Activated naive CD4-positive, alpha-beta T cell treated with anti-CD3 and anti-CD28 coated beads for 36 hours (primary cell): ENCODE results near the gene SLC36A2. TPM values are rescaled to one million over a fixed set of nuclear protein-coding genes. Genes with fewer than 3 reads are reported as not detected.
"Not testable (repeated sequence)": the region's sequence is repeated elsewhere in the genome, so short reads cannot be mapped to it uniquely, and the experiment has no call there.

ENCODE experiments used
- CTCF ChIA-PET: fragments of 350-600 bp; sonication (Branson Sonifier 250); formaldehyde crosslinking; loops from one replicate; lab custom pipeline; 2021; ENCODE audit warnings: antibody characterized with exemption; lab: Charles Lee
- DNase-seq: peaks from one replicate; pipeline ENCODE4 v3.0.0-alpha.2; 2020
- H3K27ac Mint-ChIP-seq: one replicate; pipeline ENCODE4 v1.8.0; 2021; ENCODE audit warnings: mild to moderate bottlenecking, mixed read lengths
- H3K27me3 Mint-ChIP-seq: one replicate; pipeline ENCODE4 v1.8.0; 2021; ENCODE audit warnings: low read depth, mixed read lengths
- H3K36me3 Mint-ChIP-seq: one replicate; pipeline ENCODE4 v1.8.0; 2021; ENCODE audit warnings: low read depth, mixed read lengths
- H3K4me1 Mint-ChIP-seq: one replicate; pipeline ENCODE4 v1.8.0; 2021; ENCODE audit warnings: low read depth, mixed read lengths
- H3K4me3 Mint-ChIP-seq: one replicate; pipeline ENCODE4 v1.8.0; 2021; ENCODE audit warnings: mild to moderate bottlenecking, moderate library complexity, mixed read lengths
- H3K9me3 Mint-ChIP-seq: one replicate; pipeline ENCODE4 v1.8.0; 2021; ENCODE audit warnings: mixed read lengths
- intact Hi-C: fragments of 100-400 bp; cut with micrococcal nuclease; formaldehyde crosslinking; loops from one replicate; pipeline ENCODE4 v1.15.1; 2023
- total RNA-seq, 2 experiments: library from RNA; stranded (reverse); gene quantifications; one replicate each; pipeline ENCODE4 v1.2.3, GENCODE V29; 2021

The SLC36A2 gene
- not detected for total RNA-seq

DNA sequence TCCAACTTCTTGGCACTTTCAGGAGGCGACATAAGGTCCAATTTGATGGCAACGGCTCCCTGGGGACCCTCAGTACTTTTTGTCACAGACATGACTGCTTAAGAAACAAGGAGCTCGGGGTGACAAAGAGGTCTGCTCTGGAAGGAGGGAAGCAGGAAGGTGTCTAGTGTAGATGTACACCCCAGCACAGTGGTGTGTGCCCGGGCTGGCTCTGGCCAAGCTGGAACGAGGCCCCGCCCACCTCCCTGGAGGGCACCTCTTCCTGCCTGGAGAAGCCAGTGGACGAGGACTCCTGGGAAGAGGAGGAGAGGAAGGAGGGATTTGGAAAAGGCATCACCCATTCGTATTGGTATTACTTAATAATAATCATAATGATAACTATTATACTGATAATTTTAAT, at the start of gene SLC36A2:
TSS of gene SLC36A2 (minus strand) at position 191 of the 400 bp plus-strand sequence. CDS start at position 92, 99 bp downstream.
- no peaks in the 10 kb centered on the region for H3K4me1 Mint-ChIP-seq
- H3K27me3 Mint-ChIP-seq: peaks cover 7% of the 10 kb centered on the region
- no peak within 1 kb of the TSS for H3K27ac Mint-ChIP-seq
- CTCF ChIA-PET: interaction anchor here (2.1 kb wide), 1 partner anchor 31 kb away, joined by 6 read pairs; no protein-coding TSS in a partner anchor
- DNase-seq: no peak
- intact Hi-C loops: no loop called here
- no peak within 1 kb of the TSS for H3K4me3 Mint-ChIP-seq
- H3K36me3 Mint-ChIP-seq: no peaks in the 10 kb centered on the region
- H3K9me3 Mint-ChIP-seq: no peaks in the 10 kb centered on the region

DNA sequence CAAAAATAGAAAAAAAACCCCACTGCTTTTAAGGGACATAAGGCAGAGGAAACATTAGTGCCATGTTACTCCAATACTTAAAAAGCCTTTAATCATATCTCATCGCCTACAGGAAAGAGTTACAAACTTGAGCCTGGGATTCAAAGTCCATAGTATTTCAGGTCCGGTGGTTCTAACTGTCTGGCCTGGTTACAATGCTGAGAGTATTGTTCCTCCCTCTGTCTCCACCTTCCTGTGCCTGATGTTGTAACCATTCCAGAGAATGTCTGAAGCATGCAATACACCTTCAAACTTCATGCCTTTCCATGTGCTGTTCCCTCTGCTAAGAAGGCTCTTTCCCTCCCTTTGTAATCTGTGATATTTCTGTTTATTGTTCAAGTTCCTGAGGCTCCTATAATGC, 41.6 kb upstream of the SLC36A2 start:
- peaks cover 5% of the 10 kb centered on the region for H3K27me3 Mint-ChIP-seq
- DNase-seq: no peak
- CTCF ChIA-PET: no interaction called here
- H3K9me3 Mint-ChIP-seq: peaks cover 4% of the 10 kb centered on the region
- H3K4me1 Mint-ChIP-seq: no peaks in the 10 kb centered on the region
- no peaks in the 10 kb centered on the region for H3K36me3 Mint-ChIP-seq
- no peak overlapping the region for H3K27ac Mint-ChIP-seq
- intact Hi-C loops: no loop called here
- H3K4me3 Mint-ChIP-seq: no peak overlapping the region

DNA sequence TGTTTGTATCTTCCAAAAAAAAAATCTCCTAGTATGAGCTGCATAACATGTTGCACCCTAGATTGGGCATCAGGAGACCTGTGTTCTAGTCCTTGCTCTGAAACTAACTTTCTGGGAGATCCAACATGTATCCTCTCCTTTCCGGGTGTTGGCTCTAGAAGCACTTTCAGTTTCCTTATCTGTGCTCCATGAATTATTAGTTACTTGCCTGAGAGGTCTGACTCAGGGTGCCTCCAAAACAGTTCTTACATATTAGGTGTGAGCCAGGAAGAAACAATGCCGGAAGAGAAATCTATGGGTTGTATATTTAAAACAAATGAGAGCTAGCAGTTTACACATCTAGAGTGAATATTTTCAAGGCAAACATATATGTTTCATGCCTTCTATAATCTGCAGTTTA, 36.7 kb upstream of the SLC36A2 start:
- DNase-seq: no peak
- Mint-ChIP-seq H3K36me3 (no peaks in the 10 kb centered on the region), H3K4me1 (no peaks in the 10 kb centered on the region), H3K27me3 (peaks cover 5% of the 10 kb centered on the region), H3K9me3 (no peaks in the 10 kb centered on the region), H3K4me3 (no peak overlapping the region), H3K27ac (no peak overlapping the region)
- intact Hi-C loops: no loop called here
- CTCF ChIA-PET: interaction anchor here (0.9 kb wide), 1 partner anchor 441 kb away, joined by 3 read pairs; no protein-coding TSS in a partner anchor

DNA sequence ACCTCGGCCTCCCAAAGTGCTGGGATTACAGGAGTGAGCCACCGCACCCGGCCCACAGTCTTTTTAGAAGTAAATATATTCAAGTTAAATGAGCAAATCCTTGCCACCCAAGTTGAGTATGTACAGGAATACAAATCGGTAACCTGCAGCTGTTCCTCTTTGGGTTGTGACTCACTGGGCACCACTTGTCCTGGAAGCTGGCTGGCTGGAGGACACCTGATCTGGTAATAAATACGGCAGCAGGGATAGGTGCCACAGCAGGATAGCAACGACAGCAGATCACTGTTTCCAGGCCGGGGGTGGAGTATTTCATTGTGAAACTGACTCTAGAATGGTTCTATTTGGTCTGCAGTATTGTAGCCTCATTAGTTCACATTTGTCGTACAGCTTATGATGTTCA, 35.7 kb upstream of the SLC36A2 start:
- Mint-ChIP-seq H3K4me1 (no peaks in the 10 kb centered on the region), H3K27me3 (peaks cover 5% of the 10 kb centered on the region), H3K27ac (no peak overlapping the region), H3K36me3 (no peaks in the 10 kb centered on the region), H3K4me3 (no peak overlapping the region), H3K9me3 (no peaks in the 10 kb centered on the region)
- intact Hi-C loops: no loop called here
- CTCF ChIA-PET: interaction anchor here (0.7 to 0.9 kb wide), 2 partner anchors 385 to 442 kb away, joined by 3 to 4 read pairs; no protein-coding TSS in a partner anchor
- no peak for DNase-seq

DNA sequence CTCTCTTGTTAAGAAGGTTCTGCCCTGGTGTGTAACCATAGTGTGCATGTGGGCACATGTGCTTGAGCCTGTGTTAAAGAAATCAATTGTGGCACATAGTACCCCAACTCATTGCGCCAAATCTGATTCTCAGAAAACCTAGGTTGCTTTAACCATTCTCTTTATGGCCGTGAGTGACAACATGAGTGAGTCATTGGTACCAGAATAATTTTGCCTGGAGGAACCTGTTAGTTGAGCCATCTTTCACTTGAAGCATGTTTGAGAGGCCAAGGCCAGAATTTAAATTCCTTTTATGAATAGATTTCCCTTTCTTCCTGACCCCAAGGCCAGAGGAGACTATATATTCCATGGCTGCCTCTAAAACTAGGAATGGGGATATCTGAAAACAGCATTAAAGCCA, 35.2 kb upstream of the SLC36A2 start:
- H3K36me3 Mint-ChIP-seq: no peaks in the 10 kb centered on the region
- no peak overlapping the region for H3K27ac Mint-ChIP-seq
- DNase-seq: no peak
- H3K27me3 Mint-ChIP-seq: peaks cover 5% of the 10 kb centered on the region
- H3K4me1 Mint-ChIP-seq: no peaks in the 10 kb centered on the region
- intact Hi-C loops: no loop called here
- H3K9me3 Mint-ChIP-seq: no peaks in the 10 kb centered on the region
- CTCF ChIA-PET: no interaction called here
- no peak overlapping the region for H3K4me3 Mint-ChIP-seq

DNA sequence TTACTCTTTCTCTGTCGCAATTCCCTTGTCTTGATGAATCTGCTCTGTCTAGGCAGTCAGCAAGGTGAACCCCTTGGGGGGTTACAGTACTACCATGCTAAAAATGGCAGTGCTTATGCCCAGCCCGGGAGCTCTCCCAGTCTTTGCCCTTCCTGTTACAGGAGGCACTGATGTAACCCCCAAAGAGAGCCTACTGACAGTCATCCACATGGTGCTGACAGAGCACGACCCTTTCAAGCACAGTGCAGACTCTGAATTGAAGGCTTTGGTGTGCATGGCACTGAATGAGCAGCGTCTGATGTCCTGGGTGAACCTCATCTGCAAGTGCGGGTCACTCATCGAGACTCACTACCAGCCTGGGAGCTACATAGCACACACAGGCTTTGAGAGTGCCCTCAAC, 34.5 kb upstream of the SLC36A2 start:
- no peak overlapping the region for H3K27ac Mint-ChIP-seq
- no peaks in the 10 kb centered on the region for H3K36me3 Mint-ChIP-seq
- DNase-seq: no peak
- peaks cover 5% of the 10 kb centered on the region for H3K27me3 Mint-ChIP-seq
- no peak overlapping the region for H3K4me3 Mint-ChIP-seq
- H3K4me1 Mint-ChIP-seq: no peaks in the 10 kb centered on the region
- H3K9me3 Mint-ChIP-seq: no peaks in the 10 kb centered on the region
- intact Hi-C loops: no loop called here
- CTCF ChIA-PET: no interaction called here

DNA sequence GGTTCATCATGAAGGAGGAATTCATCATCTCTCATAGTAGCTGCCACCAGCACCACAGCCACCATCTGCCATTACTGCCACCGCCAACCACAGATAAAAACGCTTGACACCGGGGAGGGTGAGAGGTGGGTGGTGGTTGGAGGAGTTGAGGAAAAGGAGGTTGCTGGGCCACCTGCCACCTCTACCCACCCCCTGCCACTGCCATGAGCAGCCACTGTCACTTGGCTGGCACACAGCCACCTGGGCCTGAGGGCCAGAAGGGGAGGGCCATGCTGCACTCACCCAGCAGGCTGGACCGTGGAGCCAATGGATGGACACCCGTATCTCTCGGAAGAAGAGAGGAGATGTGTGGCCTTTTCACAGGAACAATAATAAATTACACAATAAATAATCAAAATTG, 31.3 kb upstream of the SLC36A2 start:
- intact Hi-C loops: no loop called here
- Mint-ChIP-seq H3K27ac (no peak overlapping the region), H3K27me3 (peaks cover 5% of the 10 kb centered on the region), H3K4me3 (no peak overlapping the region), H3K4me1 (no peaks in the 10 kb centered on the region), H3K36me3 (no peaks in the 10 kb centered on the region), H3K9me3 (no peaks in the 10 kb centered on the region)
- CTCF ChIA-PET: no interaction called here
- no peak for DNase-seq

DNA sequence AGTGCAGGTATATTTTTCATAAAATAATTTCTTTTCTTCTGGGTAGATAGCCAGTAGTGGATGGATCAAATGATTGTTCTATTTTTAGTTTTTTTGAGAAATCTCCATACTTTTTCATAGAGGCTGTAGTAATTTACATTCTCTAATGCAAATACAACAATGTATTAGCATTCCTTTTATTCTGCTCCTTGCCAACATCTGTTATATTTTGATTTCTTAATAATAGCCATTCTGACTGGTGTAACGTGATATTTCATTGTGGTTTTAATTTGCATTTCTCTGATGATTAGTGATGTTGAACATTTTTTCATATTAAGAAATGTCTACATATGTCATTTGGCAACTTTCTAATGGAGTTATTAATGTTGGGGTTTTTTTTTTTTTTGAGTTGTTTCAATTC, 27.2 kb upstream of the SLC36A2 start:
- DNase-seq: no peak
- Mint-ChIP-seq H3K36me3 (no peaks in the 10 kb centered on the region), H3K9me3 (no peaks in the 10 kb centered on the region), H3K27me3 (no peaks in the 10 kb centered on the region), H3K4me3 (no peak overlapping the region), H3K4me1 (no peaks in the 10 kb centered on the region), H3K27ac (no peak overlapping the region)
- intact Hi-C loops: no loop called here
- CTCF ChIA-PET: no interaction called here

DNA sequence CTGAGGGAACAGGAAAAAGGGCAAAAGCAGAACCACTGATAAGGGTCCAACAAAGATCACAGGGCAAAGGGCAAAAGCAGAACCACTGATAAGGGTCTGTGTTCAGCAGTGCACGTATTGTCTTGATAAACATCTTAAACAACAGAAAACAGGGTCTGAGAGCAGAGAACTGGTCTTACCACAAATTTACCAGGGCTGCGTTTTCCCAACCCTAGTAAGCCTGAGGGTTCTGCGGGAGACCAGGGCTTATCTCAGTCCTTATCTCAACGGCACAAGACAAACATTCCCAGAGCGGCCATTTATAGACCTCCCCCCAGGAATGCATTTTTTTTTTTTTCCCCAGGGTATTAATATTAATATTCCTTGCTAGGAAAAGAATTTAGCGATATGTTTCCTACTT, 19.7 kb upstream of the SLC36A2 start:
- intact Hi-C loops, H3K4me1 Mint-ChIP-seq, H3K27me3 Mint-ChIP-seq, H3K27ac Mint-ChIP-seq, H3K4me3 Mint-ChIP-seq, DNase-seq, H3K36me3 Mint-ChIP-seq: not testable (repeated sequence)
- CTCF ChIA-PET: interaction anchor here (0.7 kb wide), 1 partner anchor 51 kb away, joined by 3 read pairs; no protein-coding TSS in a partner anchor
- peaks cover 34% of the 10 kb centered on the region for H3K9me3 Mint-ChIP-seq

DNA sequence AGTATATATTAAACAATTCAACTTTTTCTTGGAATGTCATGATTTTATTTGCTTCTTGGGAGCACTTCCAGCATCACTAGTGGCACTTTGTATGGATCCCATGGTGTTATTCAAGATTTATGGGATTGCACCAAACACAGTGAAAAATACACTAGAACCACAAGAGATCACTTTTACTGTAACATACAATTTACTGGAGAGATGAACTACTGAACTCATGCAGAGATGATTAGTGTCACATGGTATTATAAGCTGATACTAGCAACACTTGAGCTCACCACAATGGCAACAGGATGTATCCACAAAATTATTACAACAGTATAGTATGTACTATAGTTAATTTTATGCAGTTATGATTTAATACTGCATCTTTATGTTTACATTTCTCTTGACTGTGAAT, 16.3 kb upstream of the SLC36A2 start:
- H3K27ac Mint-ChIP-seq: no peak overlapping the region
- no peak for DNase-seq
- no peaks in the 10 kb centered on the region for H3K4me1 Mint-ChIP-seq
- peaks cover 41% of the 10 kb centered on the region for H3K9me3 Mint-ChIP-seq
- intact Hi-C loops: no loop called here
- no peak overlapping the region for H3K4me3 Mint-ChIP-seq
- peaks cover 6% of the 10 kb centered on the region for H3K36me3 Mint-ChIP-seq
- CTCF ChIA-PET: no interaction called here
- H3K27me3 Mint-ChIP-seq: peaks cover 11% of the 10 kb centered on the region

DNA sequence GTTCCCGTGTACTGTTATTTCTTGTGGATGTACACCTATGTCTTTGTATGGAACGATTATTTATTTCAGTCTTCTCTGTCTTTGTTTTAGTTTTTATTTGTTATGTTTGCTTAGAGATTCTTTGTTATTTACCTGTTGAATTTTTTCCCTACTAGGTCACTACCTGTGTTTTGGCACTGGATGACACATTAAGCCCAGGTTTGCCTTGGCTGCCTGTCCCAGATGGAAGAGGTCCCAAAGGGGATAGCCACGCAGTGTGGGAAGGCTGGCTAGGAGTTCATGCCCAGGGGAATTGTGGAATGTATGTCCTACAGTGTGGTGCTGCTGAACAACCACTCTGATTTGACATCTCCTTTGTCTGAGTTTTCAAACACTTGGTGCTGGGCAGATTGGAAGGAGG, 15.6 kb upstream of the SLC36A2 start:
- CTCF ChIA-PET: no interaction called here
- no peak overlapping the region for H3K27ac Mint-ChIP-seq
- peaks cover 34% of the 10 kb centered on the region for H3K9me3 Mint-ChIP-seq
- DNase-seq: no peak
- H3K4me1 Mint-ChIP-seq: no peaks in the 10 kb centered on the region
- peaks cover 3% of the 10 kb centered on the region for H3K36me3 Mint-ChIP-seq
- intact Hi-C loops: no loop called here
- peaks cover 11% of the 10 kb centered on the region for H3K27me3 Mint-ChIP-seq
- no peak overlapping the region for H3K4me3 Mint-ChIP-seq

DNA sequence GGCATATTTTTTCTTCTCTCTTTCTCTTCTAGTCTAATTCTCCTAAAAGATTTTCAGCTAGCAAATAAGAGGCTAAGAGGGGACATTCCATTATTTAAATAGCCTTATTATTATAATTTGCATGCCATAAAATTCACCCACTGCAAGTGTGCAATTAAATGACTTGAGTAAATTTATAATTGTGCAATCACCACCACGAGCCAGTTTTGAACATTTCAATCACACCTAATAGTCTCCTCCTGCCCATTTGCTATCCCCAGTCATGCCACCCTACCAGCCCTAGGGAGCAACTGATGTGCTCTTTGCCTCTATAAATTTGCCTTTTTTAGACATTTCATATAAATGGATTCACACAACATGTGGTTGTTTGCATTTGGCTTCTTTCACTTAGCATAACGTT, 12.0 kb upstream of the SLC36A2 start:
- Mint-ChIP-seq H3K27ac (no peak overlapping the region), H3K36me3 (no peaks in the 10 kb centered on the region), H3K9me3 (peaks cover 18% of the 10 kb centered on the region), H3K4me3 (no peak overlapping the region), H3K27me3 (peaks cover 3% of the 10 kb centered on the region), H3K4me1 (no peaks in the 10 kb centered on the region)
- intact Hi-C loops: no loop called here
- CTCF ChIA-PET: no interaction called here
- no peak for DNase-seq

DNA sequence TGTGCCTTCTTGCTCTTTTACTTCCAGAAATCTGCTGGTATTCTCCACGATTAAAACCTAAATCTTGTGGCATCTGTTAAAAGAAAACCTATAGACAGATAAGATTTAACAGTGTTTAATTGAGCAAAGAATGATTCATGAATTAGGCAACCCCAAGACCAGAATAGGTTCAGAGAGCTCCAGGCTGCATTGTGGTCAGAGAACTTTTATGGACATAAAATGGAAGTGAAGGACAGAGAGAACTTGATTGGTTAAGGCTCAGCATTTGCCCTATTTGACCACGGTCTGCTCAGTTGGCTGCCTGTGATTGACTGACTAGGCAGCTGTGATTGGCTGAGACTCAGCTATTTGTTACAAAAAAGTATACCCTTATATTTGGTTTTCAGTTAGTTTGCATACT, 10.4 kb upstream of the SLC36A2 start:
- Mint-ChIP-seq H3K36me3 (no peaks in the 10 kb centered on the region), H3K9me3 (peaks cover 10% of the 10 kb centered on the region), H3K27ac (no peak overlapping the region), H3K4me3 (no peak overlapping the region), H3K4me1 (no peaks in the 10 kb centered on the region), H3K27me3 (peaks cover 3% of the 10 kb centered on the region)
- DNase-seq: no peak
- intact Hi-C loops: no loop called here
- CTCF ChIA-PET: interaction anchor here (0.6 kb wide), 2 partner anchors 88 to 1251 kb away, joined by 3 read pairs; no protein-coding TSS in a partner anchor
